T-helper 2 cell (primary cell): ENCODE results near the gene BCO1.

Experiments used
- DNase-seq, 5 experiments: peaks; one replicate each; pipeline versions ENCODE4 v3.0.0 to v3.0.0-alpha.2; 2012 to 2022

Gene BCO1

GRCh38 chr16:81277541-81278080 is 39.1 kb downstream of the BCO1 start:
- no peak for DNase-seq

DNA sequence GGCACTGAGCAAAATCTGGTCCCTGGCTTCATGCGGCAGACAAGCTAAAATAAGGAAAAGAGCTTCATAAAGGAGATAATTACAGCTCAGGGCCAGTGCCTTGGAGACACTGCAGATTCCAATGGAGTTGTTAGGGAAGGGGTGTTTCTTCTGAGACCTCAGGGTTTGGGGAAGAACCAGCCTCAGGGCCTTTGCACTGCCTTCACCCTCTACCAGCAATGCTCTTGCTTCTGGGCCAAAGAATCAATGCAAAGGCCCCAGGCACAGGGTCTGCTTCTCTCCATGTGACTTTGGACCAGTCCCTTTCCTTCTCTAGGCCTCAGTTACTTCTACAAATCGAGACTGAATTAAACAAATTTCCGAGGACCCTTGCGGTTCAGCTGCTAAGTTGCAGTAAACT is 40.0 kb downstream of the BCO1 start:
- no peak for DNase-seq

GRCh38 chr16:81279392-81279791 is 40.9 kb downstream of the BCO1 start:
- DNase-seq = no peak

- no peak for DNase-seq
Measured at GRCh38 chr16:81280393-81280792, 41.9 kb downstream of the BCO1 start.

DNA sequence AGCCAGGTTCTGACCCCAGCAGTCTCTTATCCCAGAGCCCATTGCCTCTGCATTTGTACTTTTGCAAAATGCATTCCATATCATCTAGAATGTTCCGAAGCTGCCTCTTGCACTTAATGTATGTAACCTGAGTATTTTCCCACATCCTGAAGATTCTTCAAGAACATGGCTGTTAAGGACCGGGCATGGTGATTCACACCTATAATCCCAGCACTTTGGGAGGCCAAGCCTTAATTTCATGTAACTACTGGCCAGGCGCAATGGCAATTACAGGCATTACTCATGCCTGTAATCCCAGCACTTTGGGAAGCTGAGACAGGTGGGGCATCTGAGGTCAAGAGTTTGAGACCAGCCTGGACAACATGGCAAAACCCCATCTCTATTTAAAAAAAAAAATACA is 44.6 kb downstream of the BCO1 start:
- no peak for DNase-seq

DNA sequence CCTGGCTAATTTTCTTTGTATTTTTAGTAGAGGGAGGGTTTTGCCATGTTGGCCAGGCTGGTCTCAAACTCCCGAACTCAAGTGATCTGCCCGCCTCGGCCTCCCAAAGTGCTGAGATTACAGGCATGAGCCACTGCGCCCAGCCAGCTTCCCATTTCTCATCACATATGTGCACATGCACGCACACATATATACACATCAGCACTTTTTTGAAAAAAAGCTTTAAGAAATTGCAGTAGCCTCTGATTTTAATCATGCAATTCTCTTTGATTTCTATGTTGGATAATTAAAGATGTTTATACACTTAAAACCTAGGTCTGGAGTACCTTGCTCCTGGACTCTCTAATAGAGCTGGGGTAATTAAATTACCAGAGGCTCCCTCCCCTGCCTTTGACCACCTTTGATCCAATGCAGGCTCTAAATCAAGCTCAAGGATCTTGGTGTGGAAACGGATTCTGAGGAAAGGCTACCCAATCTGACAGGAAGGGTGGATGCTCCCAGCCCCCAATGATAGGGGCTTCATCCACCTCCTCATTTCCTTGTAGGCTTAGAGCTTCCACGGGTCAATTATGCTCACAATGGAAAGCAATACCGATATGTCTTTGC is 46.6 kb downstream of the BCO1 start:
- DNase-seq = no peak

GRCh38 chr16:81286190-81286589 is 47.7 kb downstream of the BCO1 start:
- DNase-seq = no peak

- DNase-seq = no peak
Measured at GRCh38 chr16:81291117-81291516, 52.6 kb downstream of the BCO1 start.

DNA sequence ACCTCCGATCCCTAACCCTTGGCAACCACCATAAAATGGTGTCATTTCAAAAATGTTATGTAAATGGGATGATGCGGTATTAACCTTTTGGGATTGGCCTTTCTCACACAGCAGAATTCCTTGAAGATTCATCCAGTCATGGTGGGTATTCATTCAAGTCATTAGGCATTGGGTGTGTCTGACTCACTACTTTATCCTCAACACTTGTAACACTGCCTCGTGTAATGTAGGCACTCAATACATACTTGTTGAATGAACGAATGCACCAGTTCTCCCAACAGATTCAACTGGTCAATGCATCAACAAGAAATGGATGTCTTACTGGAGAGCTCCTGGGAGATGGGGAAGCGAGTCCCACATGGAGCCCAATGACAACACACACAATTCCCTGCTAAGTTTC is 54.4 kb downstream of the BCO1 start:
- no peak for DNase-seq

- no peak for DNase-seq
Measured at GRCh38 chr16:81293909-81294802, 55.7 kb downstream of the BCO1 start.

- DNase-seq = no peak
Measured at GRCh38 chr16:81296631-81297030, 58.1 kb downstream of the BCO1 start.

GRCh38 chr16:81307770-81308169 is 69.3 kb downstream of the BCO1 start:
- no peak for DNase-seq

GRCh38 chr16:81310045-81310644 is 71.7 kb downstream of the BCO1 start:
- DNase-seq = no peak

DNA sequence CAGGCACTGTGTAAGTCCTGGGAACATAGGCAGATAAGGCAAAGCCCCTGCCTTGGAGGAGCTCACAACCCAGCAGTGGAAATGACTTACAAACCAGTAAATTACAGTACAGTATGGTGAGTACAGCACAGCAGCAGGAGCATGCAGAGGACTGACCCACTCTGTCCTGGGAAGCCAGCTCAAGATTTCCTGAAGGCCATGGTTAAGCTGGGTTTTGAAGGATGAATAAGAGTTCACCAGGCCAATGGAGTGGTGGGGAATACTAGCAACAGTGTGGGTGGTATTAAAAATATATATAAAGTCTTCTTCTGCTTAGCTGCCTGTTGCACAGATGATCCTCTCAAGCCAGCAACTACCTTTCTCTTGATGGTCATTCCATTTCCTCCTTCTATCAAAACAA is 73.3 kb downstream of the BCO1 start:
- DNase-seq = no peak

DNA sequence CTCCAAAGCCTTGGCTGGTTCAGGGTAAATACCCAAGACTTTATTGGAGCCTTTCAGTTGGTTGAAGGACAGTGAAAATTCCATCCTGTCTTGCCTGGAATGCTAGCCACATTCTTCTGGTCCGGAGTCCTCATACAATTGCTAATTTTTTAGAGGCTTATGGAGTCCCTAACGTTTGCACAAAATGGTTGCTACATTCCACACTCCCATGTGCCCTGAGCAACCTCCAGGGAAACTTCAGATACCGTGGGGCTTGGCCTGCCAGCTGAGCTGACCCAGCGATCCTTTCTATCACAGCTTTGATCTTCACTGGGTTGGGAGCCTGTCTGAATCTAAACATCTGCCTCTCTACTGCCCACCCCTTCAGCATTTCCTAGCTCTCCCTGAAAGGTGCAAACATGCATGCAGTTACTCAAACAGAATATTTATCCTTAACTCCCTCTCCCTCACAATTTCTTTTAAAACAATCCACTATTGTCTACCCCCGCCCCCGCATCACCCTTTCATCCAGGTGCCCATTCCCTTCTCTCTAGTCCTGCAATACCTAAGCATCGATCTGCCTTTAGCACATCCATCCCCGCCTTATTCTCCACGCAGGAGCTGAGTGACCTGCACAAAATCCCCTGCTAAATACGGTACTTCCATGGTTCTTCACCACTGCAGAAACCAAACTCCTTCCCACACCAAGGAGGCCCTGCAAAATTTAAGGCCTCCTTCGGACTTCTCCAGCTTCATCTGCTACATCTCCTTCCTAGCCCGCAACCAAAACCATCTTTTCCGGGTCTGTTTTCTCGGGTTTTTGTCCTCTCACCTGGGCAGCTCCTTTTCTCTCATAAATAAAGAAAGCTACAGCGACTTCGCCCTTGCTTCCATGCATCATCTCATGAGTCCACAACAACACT is 75.5 kb downstream of the BCO1 start:
- peak in 2 of 5 experiments; percentile 2 to 4 for DNase-seq

- DNase-seq = peak; percentile 81 to 98 (median 90)
Measured at GRCh38 chr16:81314603-81315270, 76.2 kb downstream of the BCO1 start, which contains the start of gene GAN. TSS of gene GAN (plus strand) at chr16:81314962. CDS start at chr16:81315114, 152 bp downstream.

DNA sequence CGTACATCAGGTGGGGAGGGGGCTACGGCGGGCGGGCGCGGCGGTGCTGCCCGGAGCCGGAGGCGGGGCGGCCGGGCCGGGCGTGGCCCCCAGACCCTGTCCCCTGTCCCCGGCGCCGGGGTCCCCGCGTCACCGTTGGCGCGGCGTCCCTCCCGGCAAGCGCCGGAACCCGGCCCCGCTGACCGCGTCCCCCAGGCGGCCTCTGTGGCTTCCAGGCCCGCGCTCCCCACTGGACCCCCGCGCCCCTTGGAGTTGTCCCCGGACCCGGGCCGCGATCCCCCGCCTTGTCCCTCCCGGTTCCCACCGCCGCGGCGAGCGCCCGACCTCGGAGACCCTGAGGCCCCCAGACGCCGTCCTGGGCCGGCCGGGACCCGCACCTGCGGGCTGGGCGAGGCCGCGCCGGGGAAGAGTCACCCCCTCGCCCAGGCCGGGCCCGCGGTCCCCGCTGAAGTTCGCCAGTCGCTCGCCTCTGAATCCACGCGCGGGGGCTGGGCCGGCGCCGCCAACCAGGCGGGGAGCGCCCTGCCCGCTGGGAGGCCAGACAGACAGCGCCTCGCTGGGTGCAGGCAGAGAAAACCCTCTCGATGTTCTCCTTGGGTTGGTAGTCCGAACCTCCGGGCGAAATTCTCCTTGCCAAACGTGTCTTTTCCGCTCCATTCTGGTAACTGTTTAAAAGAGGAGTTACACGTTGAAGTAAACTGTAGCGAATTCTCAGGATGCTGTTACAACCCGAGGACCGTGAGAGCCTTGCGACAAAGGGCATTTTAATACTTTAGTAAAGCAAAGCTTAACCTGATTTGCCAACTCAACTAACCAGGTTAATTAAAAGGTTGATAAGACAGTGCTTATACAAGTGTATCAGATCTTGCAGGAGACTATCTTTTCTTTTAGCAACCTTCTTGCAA is 77.0 kb downstream of the BCO1 start:
- peak; percentile 11 to 43 (median 19) for DNase-seq

GRCh38 chr16:81316176-81316496 is 77.6 kb downstream of the BCO1 start:
- DNase-seq = no peak

- no peak for DNase-seq
Measured at GRCh38 chr16:81318711-81319110, 80.2 kb downstream of the BCO1 start.

- DNase-seq = no peak
Measured at GRCh38 chr16:81319221-81319912, 80.9 kb downstream of the BCO1 start.
